CD4-positive, alpha-beta memory T cell (primary cell): ENCODE measurements around the gene SPATA32. TPM values are rescaled to one million over a fixed set of nuclear protein-coding genes. Genes with fewer than 3 reads are reported as not detected.

Experiments
- CTCF ChIA-PET: fragments of 350-600 bp; sonication (Branson Sonifier 250); formaldehyde crosslinking; loops from one replicate; lab custom pipeline; 2021; ENCODE audit warnings: inconsistent platforms; ENCODE audit not compliant: partially characterized antibody; lab: Charles Lee
- POLR2A ChIA-PET: fragments of 350-600 bp; sonication (Branson Sonifier 250); formaldehyde crosslinking; loops from one replicate; lab custom pipeline; 2021; ENCODE audit not compliant: partially characterized antibody; lab: Charles Lee
- DNase-seq, 5 donors: peaks; one replicate each; pipeline versions ENCODE4 v3.0.0 to v3.0.0-alpha.2; 2020 to 2022; ENCODE audit warnings: mixed read lengths in 1 of 5
- H3K27ac ChIP-seq: one replicate; pipeline ENCODE4 v1.7.0; 2013; ENCODE audit warnings: low read depth, low read length
- H3K27me3 ChIP-seq: 2 replicates; pipeline ENCODE4 v1.7.0; 2013; ENCODE audit warnings: mild to moderate bottlenecking, low read length, moderate library complexity; ENCODE audit not compliant: insufficient read depth
- H3K36me3 ChIP-seq: 2 replicates; pipeline ENCODE4 v1.7.0; 2013; ENCODE audit warnings: mild to moderate bottlenecking, low read length, moderate library complexity; ENCODE audit not compliant: insufficient read depth
- H3K4me1 ChIP-seq: 2 replicates; pipeline ENCODE4 v1.7.0; 2013; ENCODE audit warnings: mild to moderate bottlenecking, low read length, moderate library complexity; ENCODE audit not compliant: insufficient read depth
- H3K4me3 ChIP-seq, 2 donors: one replicate each; pipeline ENCODE4 v1.7.0; 2013; ENCODE audit warnings: low read length in 2 of 2, mild to moderate bottlenecking in 1 of 2
- H3K9me3 ChIP-seq, 2 donors: one replicate each; pipeline ENCODE4 v1.7.0; 2013; ENCODE audit warnings: low read length in 2 of 2, control low read depth in 1 of 2; ENCODE audit not compliant: control insufficient read depth in 1 of 2
- H3K27ac Mint-ChIP-seq, 7 donors: one replicate each; pipeline ENCODE4 v1.8.0; 2020 to 2021; ENCODE audit warnings: mixed read lengths in 7 of 7, mild to moderate bottlenecking in 6 of 7, inconsistent platforms in 3 of 7, moderate library complexity in 3 of 7
- H3K27me3 Mint-ChIP-seq, 2 donors: one replicate each; pipeline ENCODE4 v1.8.0; 2020 to 2021; ENCODE audit warnings: mixed read lengths in 2 of 2
- H3K36me3 Mint-ChIP-seq, 2 donors: one replicate each; pipeline ENCODE4 v1.8.0; 2020 to 2021; ENCODE audit warnings: mixed read lengths in 2 of 2, inconsistent platforms in 1 of 2, mild to moderate bottlenecking in 1 of 2
- H3K4me1 Mint-ChIP-seq, 4 donors: one replicate each; pipeline ENCODE4 v1.8.0; 2020 to 2021; ENCODE audit warnings: mixed read lengths in 4 of 4, mild to moderate bottlenecking in 1 of 4
- H3K4me3 Mint-ChIP-seq, 8 donors: one replicate each; pipeline ENCODE4 v1.8.0; 2020 to 2021; ENCODE audit warnings: mixed read lengths in 8 of 8, mild to moderate bottlenecking in 7 of 8, moderate library complexity in 6 of 8, inconsistent platforms in 3 of 8
- H3K9me3 Mint-ChIP-seq, 8 donors: one replicate each; pipeline ENCODE4 v1.8.0; 2020 to 2021; ENCODE audit warnings: mixed read lengths in 8 of 8, mild to moderate bottlenecking in 5 of 8, inconsistent platforms in 3 of 8, moderate library complexity in 1 of 8
- intact Hi-C: fragments of 100-400 bp; cut with micrococcal nuclease; formaldehyde crosslinking; loops from one replicate; pipeline ENCODE4 v1.15.1; 2023
- polyA plus RNA-seq, 2 donors: library from polyadenylated mRNA; unstranded; fragments of 300-500 nt; fragmentation: Illumina TruSeq; gene quantifications; one replicate each; pipeline ENCODE4 v1.2.3, GENCODE V29; 2021
- total RNA-seq, 2 experiments: library from RNA; stranded (reverse); gene quantifications; one replicate each; pipeline ENCODE4 v1.2.3, GENCODE V29; 2021

Gene SPATA32
- total and polyA plus RNA-seq, 4 experiments from 2014 or later, result 0.22 to 0.49 (median 0.33) TPM

DNA sequence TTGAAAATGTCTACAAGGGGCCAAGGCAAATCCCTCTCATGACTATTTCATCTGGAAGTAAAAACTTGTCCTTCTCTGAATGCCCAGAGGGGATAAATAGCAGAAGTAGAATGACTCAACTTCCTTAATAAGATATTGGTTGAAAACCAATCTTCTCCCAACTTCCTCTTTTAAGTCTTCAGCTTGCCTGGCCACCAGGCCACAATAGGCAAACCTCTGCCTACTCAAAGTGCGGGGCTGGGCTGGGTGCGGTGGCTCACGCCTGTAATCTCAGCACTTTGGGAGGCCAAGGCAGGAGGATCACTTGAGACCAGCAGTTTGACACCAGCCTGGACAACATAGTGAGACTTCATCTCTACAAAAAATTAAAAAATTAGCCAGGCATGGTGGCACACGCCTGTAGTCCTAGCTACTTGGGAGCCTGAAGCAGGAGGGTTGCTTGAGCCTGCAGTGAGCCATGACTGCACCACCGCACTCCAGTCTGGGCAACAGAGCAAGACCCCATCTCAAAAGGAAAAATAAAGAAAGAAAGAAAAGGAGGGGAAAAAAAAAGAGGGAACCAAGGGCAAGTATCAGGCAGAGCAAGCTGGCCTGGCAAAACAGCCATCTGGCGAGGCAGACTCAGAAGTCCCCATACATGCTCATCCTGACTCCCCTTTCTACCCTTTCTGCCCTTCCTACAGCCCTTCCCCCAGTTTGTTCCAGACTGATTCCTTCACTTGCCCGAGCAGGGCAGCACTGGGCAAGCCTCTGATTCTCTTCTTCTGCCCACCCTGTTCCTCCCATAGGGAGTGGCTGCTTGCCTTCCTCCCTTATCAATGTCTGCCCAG is 34.3 kb upstream of the SPATA32 start:
- H3K36me3 Mint-ChIP-seq, result peaks cover 20 to 50% of the 10 kb centered on the region in 2 donors
- peak overlapping the region; percentile 30 to 93 (median 73) for H3K27ac Mint-ChIP-seq
- intact Hi-C loops, result loop anchor here (2.0 kb wide), 1 partner anchor 17 kb away; no protein-coding TSS in a partner anchor
- H3K4me3 Mint-ChIP-seq, result peak overlapping the region in 4 of 8 donors; percentile 2 to 65 (median 46)
- peaks cover 89% of the 10 kb centered on the region for H3K4me1 ChIP-seq
- H3K27me3 Mint-ChIP-seq, result no peaks in the 10 kb centered on the region
- H3K27ac ChIP-seq, result no peak overlapping the region
- DNase-seq, result no peak
- peaks cover 13% of the 10 kb centered on the region for H3K36me3 ChIP-seq
- no peak overlapping the region for H3K4me3 ChIP-seq
- POLR2A ChIA-PET, result interaction anchor here (0.6 to 2.3 kb wide), 3 partner anchors 16 to 70 kb away, joined by 4 to 18 read pairs (median 16); partner anchors contain the start of gene MAP3K14
- no peaks in the 10 kb centered on the region for H3K27me3 ChIP-seq
- H3K9me3 Mint-ChIP-seq, result no peaks in the 10 kb centered on the region
- CTCF ChIA-PET, result interaction anchor here (1.2 to 2.1 kb wide), 2 partner anchors 19 to 21 kb away, joined by 7 to 8 read pairs; partner anchors contain the start of gene MAP3K14
- H3K9me3 ChIP-seq, result no peaks in the 10 kb centered on the region
- H3K4me1 Mint-ChIP-seq, result peaks cover 57 to 93% (median 71%) of the 10 kb centered on the region in 4 donors

DNA sequence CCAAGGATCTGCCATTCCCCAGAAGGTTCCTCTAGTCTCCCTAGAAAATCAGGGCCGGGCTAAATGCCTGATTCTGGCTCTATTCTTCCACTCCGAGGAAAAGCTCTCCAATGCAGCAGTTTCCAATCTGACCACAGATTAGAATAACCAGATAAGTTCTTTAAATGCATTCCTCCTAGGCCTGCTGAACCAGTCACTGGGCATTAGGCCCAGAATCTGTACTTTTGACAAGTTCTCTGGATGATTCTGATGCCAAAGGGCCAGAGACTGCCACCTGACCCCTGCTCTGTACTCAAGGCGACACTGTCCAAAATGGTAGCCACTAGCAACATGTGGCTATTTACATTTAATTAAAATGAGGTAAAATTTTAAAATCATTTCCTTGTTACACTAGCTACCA is 32.6 kb upstream of the SPATA32 start:
- no peaks in the 10 kb centered on the region for H3K27me3 ChIP-seq
- no peaks in the 10 kb centered on the region for H3K9me3 Mint-ChIP-seq
- peaks cover 73% of the 10 kb centered on the region for H3K4me1 ChIP-seq
- ChIA-PET CTCF (interaction anchor here (0.8 to 1.9 kb wide), 5 partner anchors 9 to 91 kb away, joined by 3 to 8 read pairs (median 4); no protein-coding TSS in a partner anchor), POLR2A (interaction anchor here (2.2 to 2.3 kb wide), 2 partner anchors 17 to 22 kb away, joined by 8 to 18 read pairs; partner anchors contain the start of gene MAP3K14)
- peaks cover 21% of the 10 kb centered on the region for H3K36me3 ChIP-seq
- no peak overlapping the region for H3K27ac ChIP-seq
- peaks cover 30 to 62% of the 10 kb centered on the region in 2 donors for H3K36me3 Mint-ChIP-seq
- peaks cover 50 to 86% (median 59%) of the 10 kb centered on the region in 4 donors for H3K4me1 Mint-ChIP-seq
- H3K27ac Mint-ChIP-seq, result peak overlapping the region; percentile 62 to 90 (median 81)
- intact Hi-C loops, result no loop called here
- no peak for DNase-seq
- H3K9me3 ChIP-seq, result no peaks in the 10 kb centered on the region
- no peaks in the 10 kb centered on the region for H3K27me3 Mint-ChIP-seq
- peak overlapping the region in 1 of 8 donors; percentile 6 for H3K4me3 Mint-ChIP-seq
- H3K4me3 ChIP-seq, result no peak overlapping the region

DNA sequence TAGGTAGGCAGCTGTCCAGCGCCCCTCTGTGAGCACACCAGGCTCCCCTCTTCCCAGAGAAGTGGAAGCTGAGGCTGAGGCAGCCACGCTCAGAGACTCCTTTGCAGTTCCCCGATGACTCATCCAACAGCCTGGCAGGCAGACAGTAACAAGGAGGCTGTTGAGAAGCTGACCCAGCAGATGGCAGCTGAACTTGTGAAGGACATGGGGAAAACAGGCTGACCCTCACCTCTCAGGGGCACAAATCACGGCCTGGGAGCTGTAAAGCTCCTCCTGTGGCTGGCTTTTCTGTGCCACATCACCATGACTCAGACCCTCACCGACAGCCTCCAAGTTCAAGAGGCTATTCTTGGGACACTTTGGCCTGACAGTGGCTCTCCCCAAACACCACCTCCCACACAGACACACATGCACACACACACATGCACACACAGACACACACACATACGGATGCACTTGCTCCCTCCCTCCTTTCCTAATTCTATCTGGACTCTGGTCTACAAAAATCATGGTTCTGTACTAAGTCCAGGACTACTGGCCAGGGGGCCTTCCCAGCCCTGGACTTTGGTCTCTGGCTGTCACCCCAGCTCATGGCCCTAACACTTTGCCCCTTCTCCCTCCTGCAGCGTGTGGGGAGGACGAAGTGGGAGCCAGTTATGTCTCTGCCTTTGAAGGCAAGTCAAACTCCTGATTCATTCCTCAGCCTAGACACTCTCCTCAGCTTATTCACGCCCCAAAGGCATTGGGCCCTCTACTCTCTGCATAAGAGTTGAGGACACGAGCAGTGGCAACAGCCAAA is 31.7 kb upstream of the SPATA32 start:
- Histone ChIP-seq H3K27ac (no peak overlapping the region), H3K27me3 (no peaks in the 10 kb centered on the region), H3K36me3 (peaks cover 26% of the 10 kb centered on the region), H3K9me3 (no peaks in the 10 kb centered on the region), H3K4me1 (peaks cover 64% of the 10 kb centered on the region), H3K4me3 (no peak overlapping the region)
- Mint-ChIP-seq H3K4me1 (peaks cover 42 to 77% (median 51%) of the 10 kb centered on the region in 4 donors), H3K9me3 (no peaks in the 10 kb centered on the region), H3K4me3 (peak overlapping the region in 2 of 8 donors; percentile 8 to 43), H3K27me3 (no peaks in the 10 kb centered on the region), H3K27ac (peak overlapping the region; percentile 62 to 90 (median 86)), H3K36me3 (peaks cover 32 to 62% of the 10 kb centered on the region in 2 donors)
- intact Hi-C loops, result no loop called here
- CTCF ChIA-PET, result interaction anchor here (0.8 to 2.0 kb wide), 6 partner anchors 10 to 142 kb away, joined by 3 to 8 read pairs (median 4); no protein-coding TSS in a partner anchor
- POLR2A ChIA-PET, result interaction anchor here (0.8 to 2.3 kb wide), 3 partner anchors 19 to 27 kb away, joined by 3 to 8 read pairs (median 8); partner anchors contain the start of gene MAP3K14
- no peak for DNase-seq

DNA sequence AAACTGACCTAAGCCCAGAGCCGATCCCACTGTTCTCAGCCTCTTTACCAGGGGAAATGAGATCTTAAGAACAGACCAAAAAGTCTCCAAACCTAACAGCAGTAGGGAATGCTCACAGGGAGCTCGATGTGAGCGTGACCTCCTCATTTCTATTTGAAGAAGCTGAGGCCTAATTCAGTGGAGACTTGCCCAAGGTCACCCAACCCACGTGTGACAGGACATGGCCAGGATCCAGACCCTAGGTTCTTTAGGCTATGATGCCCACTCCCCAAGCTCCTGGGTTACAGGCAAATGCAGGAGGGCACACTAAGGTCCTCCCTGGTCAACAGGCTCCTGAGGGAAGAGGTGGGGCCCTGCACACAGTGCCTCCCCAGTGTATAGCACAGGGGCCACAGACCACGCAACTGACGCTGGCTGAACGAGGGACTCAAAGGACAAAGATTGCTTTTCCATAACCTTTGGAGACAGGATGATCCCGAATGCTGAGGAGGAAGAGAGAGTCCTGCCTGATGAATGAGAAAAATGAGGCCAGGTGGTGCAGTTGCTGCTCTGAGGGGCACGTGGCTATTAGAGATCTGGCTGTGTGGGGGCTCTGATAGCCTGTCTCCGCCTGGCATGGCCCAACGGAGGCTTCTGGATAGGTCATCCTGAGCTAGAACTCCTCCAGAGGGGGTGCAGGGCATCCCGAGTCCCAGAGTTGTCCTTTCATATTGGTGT is 31.0 kb upstream of the SPATA32 start:
- Mint-ChIP-seq H3K27ac (peak overlapping the region in 6 of 7 donors; percentile 68 to 88 (median 78)), H3K36me3 (peaks cover 31 to 61% of the 10 kb centered on the region in 2 donors), H3K9me3 (no peaks in the 10 kb centered on the region), H3K4me1 (peaks cover 36 to 70% (median 44%) of the 10 kb centered on the region in 4 donors), H3K4me3 (no peak overlapping the region), H3K27me3 (no peaks in the 10 kb centered on the region)
- intact Hi-C loops, result no loop called here
- no peak overlapping the region for H3K27ac ChIP-seq
- H3K36me3 ChIP-seq, result peaks cover 27% of the 10 kb centered on the region
- POLR2A ChIA-PET, result interaction anchor here (0.8 to 2.3 kb wide), 3 partner anchors 19 to 28 kb away, joined by 3 to 8 read pairs (median 8); partner anchors contain the start of gene MAP3K14
- no peak overlapping the region for H3K4me3 ChIP-seq
- H3K27me3 ChIP-seq, result no peaks in the 10 kb centered on the region
- peaks cover 57% of the 10 kb centered on the region for H3K4me1 ChIP-seq
- no peaks in the 10 kb centered on the region for H3K9me3 ChIP-seq
- no peak for DNase-seq
- CTCF ChIA-PET, result interaction anchor here (0.9 to 2.0 kb wide), 5 partner anchors 14 to 141 kb away, joined by 3 to 8 read pairs (median 4); no protein-coding TSS in a partner anchor

DNA sequence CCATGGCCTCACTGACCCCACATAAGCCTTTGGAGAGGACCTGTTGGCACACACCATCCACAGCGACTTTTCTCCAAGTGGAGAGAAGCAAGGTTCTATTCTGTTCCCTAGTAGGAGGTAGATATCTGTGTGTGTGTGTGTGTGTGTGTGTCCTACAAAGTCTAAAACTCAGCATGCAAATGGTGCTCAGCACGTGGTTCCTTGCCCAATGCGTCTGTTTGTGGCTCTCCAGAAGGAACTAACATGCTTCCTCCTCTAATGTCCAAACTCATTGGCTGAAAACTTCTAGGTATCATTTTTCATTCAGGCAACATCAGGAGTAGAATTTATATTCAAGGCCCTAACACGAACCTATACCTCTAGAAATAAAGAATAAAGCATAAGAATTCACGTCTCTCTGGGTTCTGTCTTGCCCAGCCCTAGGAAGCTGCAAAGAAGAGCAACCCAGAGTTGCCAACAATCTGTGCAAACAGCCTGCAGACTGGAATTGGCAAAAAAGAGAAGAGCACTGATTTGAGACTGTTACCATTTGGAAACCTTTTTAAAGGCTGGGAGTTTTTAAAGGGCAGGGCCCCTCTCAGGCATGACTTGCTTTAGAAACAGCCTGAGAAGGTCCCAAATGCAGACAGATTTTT is 29.4 kb upstream of the SPATA32 start:
- Mint-ChIP-seq H3K9me3 (no peaks in the 10 kb centered on the region), H3K4me1 (peaks cover 22 to 54% (median 32%) of the 10 kb centered on the region in 4 donors), H3K36me3 (peaks cover 35 to 72% of the 10 kb centered on the region in 2 donors), H3K27me3 (no peaks in the 10 kb centered on the region), H3K27ac (peak overlapping the region; percentile 62 to 90 (median 79)), H3K4me3 (no peak overlapping the region)
- Histone ChIP-seq H3K27ac (no peak overlapping the region), H3K9me3 (no peaks in the 10 kb centered on the region), H3K27me3 (no peaks in the 10 kb centered on the region), H3K4me3 (no peak overlapping the region), H3K36me3 (peaks cover 43% of the 10 kb centered on the region), H3K4me1 (peaks cover 41% of the 10 kb centered on the region)
- DNase-seq, result no peak
- intact Hi-C loops, result no loop called here
- ChIA-PET POLR2A (interaction anchor here (1.4 to 2.3 kb wide), 2 partner anchors 21 to 25 kb away, joined by 5 to 8 read pairs; partner anchors contain the start of gene MAP3K14), CTCF (interaction anchor here (1.0 to 1.9 kb wide), 6 partner anchors 13 to 156 kb away, joined by 3 to 8 read pairs (median 3); partner anchors contain the start of gene ACBD4)

DNA sequence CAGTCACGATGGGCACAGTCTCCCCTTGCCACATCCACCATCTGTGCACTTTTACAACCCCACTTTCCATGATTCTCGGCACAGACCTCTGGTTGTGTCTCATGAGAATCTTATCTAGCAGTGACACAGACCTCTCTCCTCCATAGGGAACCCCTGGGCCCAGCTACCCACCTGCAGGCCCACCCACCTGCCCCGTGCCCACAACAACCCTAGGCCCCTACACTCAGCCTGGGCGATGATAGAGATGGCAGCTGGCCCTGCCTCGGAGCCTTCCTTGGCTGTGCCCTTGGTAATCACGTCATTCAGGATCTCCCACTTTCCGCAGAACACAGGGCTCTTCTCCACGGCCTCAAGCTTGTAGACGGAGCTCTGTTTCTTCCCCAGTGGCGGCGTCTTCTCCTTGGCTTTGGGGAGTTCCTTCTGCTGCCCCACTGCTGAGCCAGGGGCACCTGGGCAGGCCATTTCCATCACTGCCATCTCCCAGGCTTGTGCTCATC is 28.4 kb upstream of the SPATA32 start:
- DNase-seq, result no peak
- peaks cover 47% of the 10 kb centered on the region for H3K36me3 ChIP-seq

More for the DNA sequence above, 28.4 kb upstream of the SPATA32 start:
- H3K4me3 ChIP-seq, result no peak overlapping the region
- CTCF ChIA-PET, result interaction anchor here (4.2 kb wide), 1 partner anchor 13 kb away, joined by 22 read pairs; no protein-coding TSS in a partner anchor
- peaks cover 32% of the 10 kb centered on the region for H3K4me1 ChIP-seq
- intact Hi-C loops, result no loop called here
- Mint-ChIP-seq H3K36me3 (peaks cover 35 to 72% of the 10 kb centered on the region in 2 donors), H3K4me1 (peaks cover 15 to 44% (median 25%) of the 10 kb centered on the region in 4 donors), H3K4me3 (peak overlapping the region in 1 of 8 donors; percentile 55), H3K27ac (peak overlapping the region in 5 of 7 donors; percentile 75 to 81 (median 80)), H3K9me3 (no peaks in the 10 kb centered on the region), H3K27me3 (no peaks in the 10 kb centered on the region)
- H3K27me3 ChIP-seq, result no peaks in the 10 kb centered on the region
- POLR2A ChIA-PET, result no interaction called here
- no peaks in the 10 kb centered on the region for H3K9me3 ChIP-seq
- H3K27ac ChIP-seq, result no peak overlapping the region
